HepG2 (cell line): ENCODE measurements around the gene FGD6. TPM values are rescaled to one million over a fixed set of nuclear protein-coding genes. Genes with fewer than 3 reads are reported as not detected.

Experiments
- ATAC-seq: fragments of 200-7000 bp; cut with Tn5 transposase; 3 replicates; pipeline ENCODE4 v1.9.1; 2020; ENCODE audit warnings: mild to moderate bottlenecking, moderate library complexity
- BruUV-seq: library from RNA; stranded (reverse); fragments of 400-500 nt; replicated peaks from 2 replicates; lab custom pipeline; 2021; lab: Mats Ljungman, UMichigan
- CTCF ChIA-PET: fragments of 300-600 bp; formaldehyde crosslinking; extraction: SDS; loops from one replicate; lab custom pipeline; 2021; ENCODE audit warnings: low total read pairs, inconsistent platforms, low intra/inter-chr PET ratio; lab: Yijun Ruan, JAX
- POLR2A ChIA-PET: fragments of 350-600 bp; sonication (Branson Sonifier 250); formaldehyde crosslinking; loops from one replicate; lab custom pipeline; 2020; ENCODE audit warnings: antibody characterized with exemption, inconsistent platforms; lab: Yijun Ruan, JAX
- DNase-seq: peaks from one replicate; pipeline ENCODE4 v3.0.0-alpha.2; 2015; ENCODE audit warnings: low spot score
- FAIRE-seq: peaks from 3 replicates; lab custom pipeline; 2011; peaks lifted over from hg19 to GRCh38; lab: Jason Lieb, UNC
- H2AFZ ChIP-seq: one replicate; pipeline ENCODE4 v1.6.1; 2011; ENCODE audit warnings: low read length, inconsistent platforms
- H3K27ac ChIP-seq: fragments of 300-600 bp; 3 replicates; pipeline ENCODE4 v1.8.0; 2011; ENCODE audit warnings: mixed run types, mild to moderate bottlenecking, mixed read lengths, low read length, inconsistent platforms; ENCODE audit not compliant: insufficient read depth; ENCODE audit errors: extremely low read length
- H3K27me3 ChIP-seq, 2 experiments: fragments of 200-600 bp in 1 of 2; 2 replicates in 1 of 2; 3 replicates in 1 of 2; pipeline versions ENCODE4 v1.6.0 to v1.8.0; 2011; ENCODE audit warnings: low read length in 2 of 2, mild to moderate bottlenecking in 2 of 2, moderate library complexity in 2 of 2, inconsistent platforms in 1 of 2; ENCODE audit not compliant: insufficient read depth in 2 of 2, control insufficient read depth in 1 of 2
- H3K36me3 ChIP-seq, 2 experiments: fragments of 200-600 bp in 1 of 2; replicated peaks in 1 of 2; 2 replicates in 1 of 2; 3 replicates in 1 of 2; pipeline versions ENCODE4 v1.5.1 to v1.8.0; 2011; ENCODE audit warnings: low read length in 2 of 2, inconsistent platforms in 1 of 2; ENCODE audit not compliant: insufficient read depth in 2 of 2, control insufficient read depth in 1 of 2
- H3K4me1 ChIP-seq: 2 replicates; pipeline ENCODE4 v1.5.1; 2012; ENCODE audit warnings: low read length, inconsistent platforms; ENCODE audit not compliant: insufficient read depth
- H3K4me2 ChIP-seq: 2 replicates; pipeline ENCODE4 v1.6.0; 2011; ENCODE audit warnings: low read depth, low read length, inconsistent platforms
- H3K4me3 ChIP-seq, 3 experiments: fragments of 200-600 bp in 1 of 3; sonication (generic), shearing (Covaris generic) in 1 of 3; replicated peaks in 1 of 3; 2 replicates each; pipeline ENCODE4 v1.5.1; 2011 to 2016; ENCODE audit warnings: low read length in 3 of 3, inconsistent platforms in 2 of 3, low read depth in 2 of 3, mild to moderate bottlenecking in 2 of 3, control low read depth in 1 of 3, mixed read lengths in 1 of 3; ENCODE audit not compliant: insufficient read depth in 1 of 3
- H3K79me2 ChIP-seq: one replicate; pipeline ENCODE4 v1.6.1; 2011; ENCODE audit warnings: low read length, inconsistent platforms; ENCODE audit not compliant: insufficient read depth
- H3K9ac ChIP-seq: 2 replicates; pipeline ENCODE4 v1.6.0; 2011; ENCODE audit warnings: mild to moderate bottlenecking, low read depth, low read length, inconsistent platforms; ENCODE audit not compliant: insufficient read depth
- H3K9me3 ChIP-seq: 2 replicates; pipeline ENCODE4 v1.5.1; 2012; ENCODE audit warnings: mild to moderate bottlenecking, low read length
- H4K20me1 ChIP-seq: 2 replicates; pipeline ENCODE4 v1.6.0; 2011; ENCODE audit warnings: inconsistent platforms, mild to moderate bottlenecking, low read length, moderate library complexity; ENCODE audit not compliant: insufficient read depth
- BRCA1 ChIP-seq: sonication (generic); formaldehyde crosslinking; IDR thresholded peaks from 2 replicates; pipeline ENCODE4 v1.4.0; 2020; ENCODE audit warnings: missing genetic modification reagents
- HNRNPH1 ChIP-seq: fragments of 200-400 bp; formaldehyde crosslinking; optimal IDR thresholded peaks from 2 replicates; pipeline ENCODE3; 2017; ENCODE audit warnings: mild to moderate bottlenecking, low read depth, low read length
- KAT7 ChIP-seq: IDR thresholded peaks from 2 replicates; pipeline ENCODE4 v1.6.1; 2018; ENCODE audit warnings: borderline replicate concordance, missing compliant biosample characterization
- NCOR1 ChIP-seq: fragments of 200-600 bp; sonication (generic); IDR thresholded peaks from 2 replicates; pipeline ENCODE4 v1.7.0; 2017; ENCODE audit warnings: antibody characterized with exemption, low read length, borderline replicate concordance
- RXRB ChIP-seq: IDR thresholded peaks from 2 replicates; pipeline ENCODE4 v1.6.1; 2016; ENCODE audit warnings: borderline replicate concordance, missing genetic modification reagents, missing compliant biosample characterization
- ZBTB37 ChIP-seq: sonication (generic); formaldehyde crosslinking; IDR thresholded peaks from 2 replicates; pipeline ENCODE4 v1.4.0; 2020; ENCODE audit warnings: mild to moderate bottlenecking, missing genetic modification reagents
- ZFP36L2 ChIP-seq: sonication (generic); formaldehyde crosslinking; IDR thresholded peaks from 2 replicates; pipeline ENCODE4 v1.4.0; 2020; ENCODE audit warnings: missing genetic modification reagents
- ZSCAN29 ChIP-seq: sonication (generic); formaldehyde crosslinking; conservative IDR thresholded peaks from 2 replicates; pipeline ENCODE4 v1.4.0; 2020; ENCODE audit warnings: mild to moderate bottlenecking, missing genetic modification reagents
- ZZZ3 ChIP-seq: sonication (generic); formaldehyde crosslinking; IDR thresholded peaks from 2 replicates; pipeline ENCODE4 v1.4.0; 2020; ENCODE audit warnings: missing genetic modification reagents, mild to moderate bottlenecking, borderline replicate concordance
- in situ Hi-C: cut with HindIII; loops from 2 replicates; pipeline ENCODE4 v1.10.0; 2017; ENCODE audit warnings: low pct_unique_long_range_greater_than_20kb; ENCODE audit not compliant: extremely low pct_ligation_motif_present
- intact Hi-C: fragments of 100-400 bp; cut with micrococcal nuclease; formaldehyde crosslinking; loops from one replicate; pipeline ENCODE4 v1.10.0; 2022; ENCODE audit not compliant: unreplicated experiment
- polyA plus RNA-seq, 8 experiments: library from polyadenylated mRNA; depleted of rRNA in 3 of 8; stranded (reverse) in 7 of 8; unstranded in 1 of 8; fragments of >200 nt; fragmentation: Illumina TruSeq in 4 of 8; extraction: Trizol in 4 of 8; gene quantifications; 2 replicates each; pipeline versions ENCODE4 v1.2.1 to v1.2.3, GENCODE V29; 2011 to 2016; ENCODE audit warnings: low read depth in 4 of 8, missing spikeins in 1 of 8, mixed read lengths in 1 of 8; ENCODE audit not compliant: insufficient read depth in 1 of 8
- total RNA-seq, 5 experiments: library from RNA; depleted of rRNA; stranded (reverse); fragments of >200 nt; fragmentation: Illumina TruSeq; extraction: Trizol; gene quantifications; 2 replicates each; pipeline ENCODE4 v1.2.3, GENCODE V29; 2016; ENCODE audit warnings: low read depth in 1 of 5

FGD6 gene
- total and polyA plus RNA-seq, 2 of the 13 experiments (the other 11 are each of a cell fraction or from before 2014, with no cell fraction given), result 2.2 to 4.3 TPM

GRCh38 chr12:95192271-95192670, 25.0 kb downstream of the FGD6 start:
- in situ Hi-C loops, result no loop called here
- Histone ChIP-seq H3K4me1 (peaks cover 10% of the 10 kb centered on the region), H3K27ac (no peak overlapping the region), H4K20me1 (no peaks in the 10 kb centered on the region), H3K9ac (no peak overlapping the region), H2AFZ (no peak overlapping the region), H3K27me3 (no peaks in the 10 kb centered on the region), H3K9me3 (no peaks in the 10 kb centered on the region), H3K36me3 (no peaks in the 10 kb centered on the region), H3K4me2 (no peak overlapping the region), H3K79me2 (no peaks in the 10 kb centered on the region), H3K4me3 (no peak overlapping the region)
- intact Hi-C loops, result no loop called here
- TF ChIP-seq ZFP36L2 (CRISPR knock-in tag) (no peak), ZBTB37 (CRISPR knock-in tag) (no peak), HNRNPH1 (no peak), NCOR1 (no peak), BRCA1 (CRISPR knock-in tag) (no peak), ZSCAN29 (CRISPR knock-in tag) (no peak), ZZZ3 (CRISPR knock-in tag) (no peak), KAT7 (no peak), RXRB (CRISPR knock-in tag) (no peak)
- no TSS peak for BruUV-seq
- FAIRE-seq (no peak), ATAC-seq (no peak), DNase-seq (no peak)
- CTCF ChIA-PET, result no interaction called here
- POLR2A ChIA-PET, result no interaction called here
